ENCODE measurements around the gene LAD1.

LAD1 gene

GRCh38 chr1:201418461-201418860 is 19.3 kb upstream of the LAD1 start:
- no peak for DNase-seq

GRCh38 chr1:201414051-201414738 is 15.1 kb upstream of the LAD1 start:
- DNase-seq, result no peak

DNA sequence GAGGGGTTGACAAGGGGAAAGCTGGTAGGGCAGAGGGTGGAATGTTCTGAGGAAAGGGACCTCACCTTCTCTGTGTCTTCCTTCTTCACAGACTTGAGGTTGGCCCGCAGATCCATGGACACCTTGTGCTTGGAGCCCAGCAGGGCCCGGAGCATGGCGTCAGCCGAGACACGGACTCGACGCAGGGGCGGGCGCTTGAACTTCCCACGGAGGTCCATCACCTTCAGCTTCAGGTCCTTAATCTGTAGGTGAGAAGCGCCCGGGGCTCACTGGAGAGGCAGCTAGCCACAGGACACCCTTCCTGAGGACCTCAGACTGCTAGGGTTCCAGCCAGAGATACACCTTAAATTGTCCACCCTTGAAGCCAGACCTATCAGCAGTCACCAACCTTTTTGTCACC is 12.2 kb upstream of the LAD1 start:
- no peak for DNase-seq

- DNase-seq, result no peak
These were observed 10.3 kb upstream of the LAD1 start for GRCh38 chr1:201409440-201409839.

- no peak for DNase-seq
These were observed 9.7 kb upstream of the LAD1 start for GRCh38 chr1:201408834-201409200.

GRCh38 chr1:201408176-201408833 is 9.2 kb upstream of the LAD1 start:
- peak; percentile 86 for DNase-seq

DNA sequence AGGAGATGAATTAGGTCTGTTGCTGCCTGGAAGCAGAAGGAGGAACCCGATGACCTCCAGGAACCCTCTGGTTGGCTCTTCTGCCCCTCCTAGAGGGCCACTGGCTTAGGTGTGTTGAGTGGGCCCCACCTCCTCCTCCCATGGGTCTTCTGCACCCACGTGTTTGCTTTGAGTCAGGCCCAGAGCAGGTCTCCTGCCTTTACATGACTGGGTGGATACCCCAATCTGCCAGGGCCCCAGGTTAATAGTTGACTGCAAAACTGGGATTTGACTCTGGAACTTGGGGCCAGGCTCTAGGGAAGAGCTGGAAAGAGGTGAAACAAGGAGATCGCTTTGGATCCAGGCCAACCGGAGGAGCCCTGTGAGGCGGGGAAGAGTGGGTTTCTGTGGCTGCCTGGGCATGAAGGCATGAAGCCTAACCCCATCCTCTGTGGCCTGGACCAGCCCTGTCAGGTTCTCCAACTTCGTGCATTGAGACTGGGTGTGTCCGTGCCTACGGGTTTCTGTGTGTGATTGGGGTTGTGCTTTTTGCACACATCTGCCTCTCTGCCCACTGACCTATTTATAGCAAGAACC is 7.8 kb upstream of the LAD1 start:
- no peak for DNase-seq

DNA sequence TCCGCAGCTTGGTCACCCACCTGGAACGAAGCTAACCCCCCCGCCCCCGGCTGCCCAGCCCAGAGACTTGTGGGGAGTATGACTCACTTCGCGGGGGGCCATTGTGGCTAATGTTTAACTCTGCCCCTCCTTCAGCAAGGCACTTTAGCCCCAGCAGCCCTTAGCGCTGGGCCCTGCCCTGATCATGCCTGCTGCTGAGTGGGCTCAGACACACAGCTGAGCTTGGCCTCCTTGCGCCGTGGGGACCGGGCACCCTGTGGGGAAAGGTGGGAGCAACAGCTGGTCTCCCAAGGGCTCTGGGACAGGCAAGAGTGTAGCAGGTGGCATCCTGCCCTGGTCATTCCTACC is 6.3 kb upstream of the LAD1 start:
- no peak for DNase-seq

DNA sequence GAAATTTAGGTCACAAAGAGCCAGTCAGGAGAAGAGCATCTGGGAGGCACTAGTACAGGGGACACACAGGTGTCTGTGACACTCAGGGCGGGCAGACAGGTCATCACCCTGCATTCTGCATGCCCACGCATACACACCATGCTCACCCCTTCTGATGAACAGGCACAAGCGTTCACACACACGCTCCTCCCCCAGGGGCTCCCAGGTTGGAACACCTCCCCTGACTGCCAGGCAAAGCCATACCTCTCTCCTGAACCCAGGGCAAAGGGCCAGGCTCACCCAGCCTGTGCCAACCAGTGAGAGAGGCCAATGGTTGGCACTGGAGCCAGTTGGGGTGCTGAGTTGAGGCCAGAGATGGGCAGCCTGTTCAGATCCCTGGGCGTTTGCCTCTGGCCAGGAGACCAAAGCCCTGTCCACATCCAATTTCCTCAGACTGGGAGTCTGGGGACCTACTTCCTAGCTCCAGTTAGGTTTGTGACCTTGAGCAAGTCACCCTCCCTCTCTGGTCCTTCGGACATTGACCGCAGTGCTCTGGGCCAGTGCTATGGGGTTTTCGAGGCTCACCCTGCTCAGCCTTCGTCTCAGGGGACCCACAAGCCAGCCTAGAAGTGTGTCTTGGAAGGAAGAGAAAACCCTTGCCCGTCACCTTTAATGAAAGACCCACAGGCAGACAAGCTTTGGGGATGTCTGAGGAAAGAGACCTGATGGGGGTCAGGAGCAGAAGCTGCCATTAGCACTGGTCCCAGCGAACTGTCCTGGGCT is 5.8 kb upstream of the LAD1 start:
- no peak for DNase-seq

DNA sequence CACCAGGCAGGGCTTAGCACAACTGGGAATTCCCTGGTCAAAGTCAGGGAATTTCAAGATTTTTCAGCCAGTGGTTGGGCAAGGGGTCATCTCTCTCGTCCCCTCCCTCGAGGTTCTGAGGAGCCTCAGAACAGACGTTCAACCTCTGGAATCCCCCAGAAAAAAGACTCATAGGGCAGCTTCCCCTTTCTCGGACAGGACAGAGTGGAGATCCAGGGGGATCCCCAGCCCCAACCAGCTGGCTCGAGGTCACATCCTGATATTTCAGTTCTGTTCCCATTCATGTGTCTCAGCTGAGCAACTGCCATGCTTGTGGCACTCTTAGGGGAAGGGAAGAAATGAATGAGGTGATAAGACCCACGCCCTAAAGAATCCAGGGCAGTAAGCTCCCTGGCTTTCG is 4.9 kb upstream of the LAD1 start:
- no peak for DNase-seq

- DNase-seq, result no peak
These were observed 4.2 kb upstream of the LAD1 start for GRCh38 chr1:201403359-201403758.

- no peak for DNase-seq
These were observed 2.6 kb upstream of the LAD1 start for GRCh38 chr1:201401700-201402099.

DNA sequence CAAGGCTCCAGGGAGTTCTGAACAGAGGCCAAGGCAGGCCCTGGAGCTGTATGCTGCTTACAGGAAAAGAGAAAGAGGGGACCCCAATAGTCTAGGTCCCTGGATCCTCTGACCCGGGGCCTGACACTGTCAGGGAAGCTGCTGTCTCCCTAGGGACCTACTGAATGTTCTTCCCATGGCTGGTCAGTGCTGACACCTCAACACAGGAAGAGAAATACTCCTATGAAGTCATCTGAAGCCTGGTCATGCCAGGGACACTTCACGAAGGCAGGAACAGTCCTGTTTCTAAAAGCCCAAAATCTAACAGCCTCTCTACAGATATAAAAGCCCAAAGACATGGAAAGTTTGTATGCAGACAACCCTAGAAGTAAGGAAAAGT is 1.7 kb upstream of the LAD1 start:
- no peak for DNase-seq

- no peak for DNase-seq
These were observed 1.2 kb upstream of the LAD1 start for GRCh38 chr1:201400212-201400851.

- DNase-seq, result peak; percentile 52
These were observed 415 bp upstream of the LAD1 start for GRCh38 chr1:201399352-201400126.

DNA sequence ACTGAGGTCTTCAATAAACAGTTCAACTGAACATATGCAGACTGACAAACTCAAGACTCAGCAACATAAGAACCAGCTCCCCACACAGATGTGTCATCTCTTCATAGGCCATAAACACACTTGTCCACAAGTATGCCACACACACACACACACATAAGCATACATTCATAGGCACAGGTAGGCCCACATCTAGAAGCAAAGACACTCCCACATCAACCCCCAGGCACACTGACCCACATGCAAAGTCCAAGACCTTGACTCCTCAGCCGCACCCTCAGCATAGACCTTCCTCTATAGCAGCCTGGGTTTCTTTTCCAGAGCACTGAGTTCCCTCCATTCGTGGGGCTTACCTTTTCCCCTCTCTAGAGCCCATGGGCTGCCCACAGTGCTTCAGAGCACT is 1.4 kb downstream of the LAD1 start:
- no peak for DNase-seq

DNA sequence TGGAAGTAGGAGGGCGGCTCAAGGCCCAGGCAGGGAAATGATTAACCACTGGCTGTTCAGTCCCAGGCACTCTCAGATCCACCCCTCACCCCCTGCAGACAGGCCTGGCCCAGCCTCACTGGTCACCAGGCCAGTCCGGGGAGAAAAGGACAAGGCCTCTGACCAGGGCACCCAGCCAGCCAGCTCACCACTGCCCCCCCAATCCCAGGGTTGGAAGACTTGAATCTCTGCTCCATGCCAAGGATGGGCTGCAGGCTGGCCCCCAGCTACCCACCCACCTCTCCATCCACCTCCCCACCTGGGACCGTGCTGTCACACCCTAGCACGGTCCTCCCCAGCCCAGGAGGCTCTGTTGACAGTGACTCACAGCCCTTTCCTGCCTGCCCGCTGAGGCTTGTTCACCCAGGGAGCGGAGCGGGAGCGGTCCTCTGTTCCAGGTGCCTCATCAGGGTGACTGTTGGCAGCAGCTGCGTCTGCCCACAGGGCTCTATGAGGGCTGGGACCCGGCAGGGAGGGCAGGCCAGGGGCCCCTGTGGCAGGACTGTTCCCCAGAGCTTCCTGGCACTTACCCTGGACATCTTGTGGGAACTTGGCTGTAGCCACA is 2.2 kb downstream of the LAD1 start:
- no peak for DNase-seq

DNA sequence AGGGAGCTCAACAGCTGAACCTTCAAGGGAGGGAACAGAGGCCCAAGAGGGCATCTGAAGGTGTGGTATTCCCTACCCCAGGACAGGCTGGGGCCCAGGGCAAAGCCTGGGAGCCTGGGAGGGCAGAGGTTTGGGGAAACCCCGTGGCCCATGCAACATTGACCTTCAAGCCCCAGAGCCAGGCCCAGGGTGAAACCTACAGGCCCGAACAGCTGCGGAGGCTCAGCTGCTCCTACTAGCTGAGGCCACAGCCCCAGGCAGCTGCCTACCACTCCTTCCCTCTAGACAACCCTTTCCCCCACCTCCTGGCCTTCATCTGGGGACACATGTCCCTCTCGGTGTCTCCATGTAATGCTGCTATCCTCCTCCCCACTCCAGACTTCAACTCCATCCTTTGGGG is 3.2 kb downstream of the LAD1 start:
- no peak for DNase-seq

DNA sequence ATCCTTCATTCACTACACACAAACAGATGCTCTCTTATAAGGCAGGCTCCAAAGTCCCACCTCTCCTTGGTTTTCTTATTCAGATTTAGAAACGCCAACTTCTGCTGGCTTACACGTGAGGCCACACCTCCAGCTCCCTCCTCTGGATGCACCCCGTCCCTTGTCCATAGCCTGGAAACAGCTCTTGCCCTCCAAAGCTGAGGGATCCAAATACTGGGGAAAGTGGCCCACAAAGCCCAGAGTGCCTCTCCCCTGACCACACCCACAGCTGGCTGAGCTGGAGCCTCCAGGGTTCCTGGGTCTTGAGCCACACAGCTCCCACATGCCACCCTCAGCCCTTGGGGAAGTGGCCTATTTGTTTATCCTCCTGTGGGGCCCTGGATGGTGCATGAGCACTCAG is 4.5 kb downstream of the LAD1 start:
- no peak for DNase-seq

- no peak for DNase-seq
These were observed 6.0 kb downstream of the LAD1 start for GRCh38 chr1:201393076-201393475.

DNA sequence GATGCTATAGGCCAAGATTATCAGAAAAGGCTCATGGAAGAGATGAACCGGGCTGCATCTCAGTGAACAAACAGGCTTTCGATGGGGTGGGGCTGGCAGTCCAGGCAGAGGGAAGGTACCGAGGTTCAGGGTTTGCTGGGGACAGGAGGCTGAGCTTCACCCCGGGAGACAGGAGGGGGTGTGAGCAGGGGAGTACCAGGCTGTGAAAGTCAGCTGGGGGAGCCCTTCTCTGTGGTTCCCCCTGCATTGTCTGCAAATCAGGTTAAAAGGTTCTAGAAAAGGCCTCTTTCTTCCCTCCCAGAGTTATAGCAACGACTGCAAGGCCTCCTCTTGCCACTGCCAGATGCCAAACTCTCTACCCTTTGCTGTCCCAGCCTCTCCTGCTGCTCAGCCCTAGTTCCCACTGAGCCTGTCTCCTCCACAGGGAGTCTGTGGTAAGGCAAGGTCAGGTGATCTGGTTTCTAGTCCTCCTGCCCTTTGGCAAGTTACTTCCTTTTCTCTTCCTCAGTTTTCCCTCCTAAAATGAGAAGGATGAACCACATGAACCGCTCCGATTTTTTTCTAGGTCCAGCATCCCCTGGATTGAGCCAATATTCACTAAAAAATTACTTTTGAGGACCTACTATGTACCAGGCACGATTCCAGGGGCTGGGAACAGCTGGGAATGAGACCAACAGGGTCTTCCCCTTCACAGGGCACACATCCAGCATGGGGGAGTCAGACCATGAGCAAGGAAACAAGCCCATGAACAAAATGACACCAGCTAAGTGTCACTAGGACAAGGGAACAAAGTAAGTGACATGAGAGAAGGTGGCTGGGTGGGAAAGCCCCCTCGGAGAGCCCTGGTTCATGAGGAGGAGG is 7.2 kb downstream of the LAD1 start:
- DNase-seq, result no peak
